Colonic mucosa (tissue), 4 donors: Measurements from ENCODE around the gene PPM1M. TPM values are rescaled to one million over a fixed set of nuclear protein-coding genes. Genes with fewer than 3 reads are reported as not detected.

ENCODE experiments used
- DNase-seq: peaks from one replicate; pipeline ENCODE4 v3.0.0-alpha.2; 2020
- H3K27ac ChIP-seq: fragments of 200-600 bp; one replicate; pipeline ENCODE4 v1.8.0; 2021
- H3K27me3 ChIP-seq: fragments of 200-600 bp; one replicate; pipeline ENCODE4 v1.8.0; 2021
- H3K36me3 ChIP-seq: fragments of 200-600 bp; one replicate; pipeline ENCODE4 v1.8.0; 2021
- H3K4me1 ChIP-seq: fragments of 200-600 bp; one replicate; pipeline ENCODE4 v1.8.0; 2021; ENCODE audit warnings: mild to moderate bottlenecking
- H3K4me3 ChIP-seq: fragments of 200-600 bp; one replicate; pipeline ENCODE4 v1.8.0; 2021
- H3K9ac ChIP-seq, 2 donors: one replicate each; pipeline ENCODE4 v1.7.0; 2013; ENCODE audit warnings: control low read depth in 2 of 2, low read depth in 2 of 2, low read length in 2 of 2
- H3K9me3 ChIP-seq: fragments of 200-600 bp; one replicate; pipeline ENCODE4 v1.8.0; 2021
- CTCF ChIP-seq: fragments of 200-600 bp; IDR thresholded peaks from one replicate; pipeline ENCODE4 v1.8.0; 2022; ENCODE audit warnings: antibody characterized with exemption, mild to moderate bottlenecking
- intact Hi-C: fragments of 100-400 bp; cut with DNase I; formaldehyde crosslinking; loops from one replicate; pipeline ENCODE4 v1.14.1; 2022
- total RNA-seq, 2 donors: library from RNA; stranded (reverse); fragmentation: NEBNext Ultra II Directional in 1 of 2; extraction: Animal tissue kit (Norgen Biotek cat#: 25700) in 1 of 2; gene quantifications; one replicate each; pipeline ENCODE4 v1.2.1, GENCODE V29; 2021
- donor health status: healthy.
- donor health status: DM: no; HTN: no; CAD: no.
- donor health status: DM: no; HTN: no; CAD: no.

PPM1M gene
- total RNA-seq, 2 donors from 2014 or later = 5.4 to 8.1 TPM

DNA sequence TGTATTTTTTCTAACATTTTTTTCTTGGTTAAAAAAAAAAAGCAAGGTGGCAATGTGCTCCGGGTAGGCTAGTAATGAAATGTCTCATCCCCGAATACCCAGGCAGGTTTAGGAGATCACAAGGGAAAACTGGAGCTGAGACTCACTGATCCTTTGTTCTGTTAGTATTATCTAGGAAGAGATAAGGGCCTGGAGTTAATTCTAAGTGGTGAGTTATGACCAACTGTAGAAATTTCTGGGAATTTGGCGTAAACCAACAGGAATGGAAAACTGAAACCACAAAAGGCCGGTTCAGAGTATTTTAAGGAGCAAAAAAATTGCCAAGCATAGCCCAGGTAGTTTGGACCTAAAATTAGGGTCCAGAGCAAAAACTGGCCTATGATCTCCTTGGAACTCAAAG lies 12.4 kb downstream of the PPM1M start:
- H3K9me3 ChIP-seq = no peaks in the 10 kb centered on the region
- H3K9ac ChIP-seq = no peak overlapping the region
- peaks cover 44% of the 10 kb centered on the region for H3K36me3 ChIP-seq
- DNase-seq = no peak
- intact Hi-C loops = no loop called here
- no peaks in the 10 kb centered on the region for H3K27me3 ChIP-seq
- TF ChIP-seq CTCF = no peak
- no peaks in the 10 kb centered on the region for H3K4me1 ChIP-seq
- no peak overlapping the region for H3K4me3 ChIP-seq
- H3K27ac ChIP-seq = no peak overlapping the region

DNA sequence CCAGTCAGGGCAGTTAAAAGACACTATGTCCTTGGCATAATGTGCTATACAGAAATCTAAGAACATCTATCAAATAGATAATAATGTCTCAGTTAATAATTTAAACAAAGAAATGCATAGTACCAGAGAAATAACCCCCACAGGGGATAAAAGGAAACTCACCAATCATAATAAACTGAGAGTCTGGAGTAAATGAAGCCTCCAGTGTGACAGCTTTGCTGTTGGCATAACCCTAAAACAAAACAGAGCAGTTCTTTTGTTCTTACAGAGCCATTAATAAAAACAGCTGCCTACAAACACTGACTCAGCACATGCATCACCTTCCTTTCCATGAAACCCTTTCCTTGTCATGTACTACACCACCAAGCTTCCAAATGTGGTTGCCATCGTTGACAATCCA lies 13.5 kb downstream of the PPM1M start:
- TF ChIP-seq CTCF = no peak
- peaks cover 44% of the 10 kb centered on the region for H3K36me3 ChIP-seq
- H3K4me3 ChIP-seq = no peak overlapping the region
- no peaks in the 10 kb centered on the region for H3K9me3 ChIP-seq
- H3K4me1 ChIP-seq = no peaks in the 10 kb centered on the region
- intact Hi-C loops = no loop called here
- H3K27ac ChIP-seq = no peak overlapping the region
- H3K27me3 ChIP-seq = no peaks in the 10 kb centered on the region
- no peak overlapping the region for H3K9ac ChIP-seq
- DNase-seq = no peak

DNA sequence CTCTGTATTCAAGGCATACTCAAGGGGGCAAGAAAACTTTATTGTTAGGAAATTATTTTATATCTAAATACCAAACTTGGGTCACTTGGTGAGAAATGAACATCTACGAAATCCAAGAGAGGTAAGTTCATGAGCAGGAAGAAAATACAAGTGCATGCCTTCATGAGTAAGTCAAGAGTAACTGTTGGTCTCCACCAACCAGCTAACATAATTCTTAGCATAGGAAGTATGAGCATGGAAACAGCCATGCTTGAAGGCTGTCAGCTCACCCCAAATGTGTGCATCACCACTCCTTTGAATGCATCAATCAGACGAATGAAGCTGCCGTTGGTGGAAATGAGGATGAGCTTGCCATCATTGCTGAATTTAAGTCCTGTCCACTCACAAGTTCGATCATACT lies 13.9 kb downstream of the PPM1M start:
- intact Hi-C loops = no loop called here
- H3K4me3 ChIP-seq = no peak overlapping the region
- no peaks in the 10 kb centered on the region for H3K27me3 ChIP-seq
- DNase-seq = no peak
- H3K27ac ChIP-seq = no peak overlapping the region
- no peak overlapping the region for H3K9ac ChIP-seq
- H3K36me3 ChIP-seq = peaks cover 46% of the 10 kb centered on the region
- no peaks in the 10 kb centered on the region for H3K4me1 ChIP-seq
- H3K9me3 ChIP-seq = no peaks in the 10 kb centered on the region
- TF ChIP-seq CTCF = no peak

DNA sequence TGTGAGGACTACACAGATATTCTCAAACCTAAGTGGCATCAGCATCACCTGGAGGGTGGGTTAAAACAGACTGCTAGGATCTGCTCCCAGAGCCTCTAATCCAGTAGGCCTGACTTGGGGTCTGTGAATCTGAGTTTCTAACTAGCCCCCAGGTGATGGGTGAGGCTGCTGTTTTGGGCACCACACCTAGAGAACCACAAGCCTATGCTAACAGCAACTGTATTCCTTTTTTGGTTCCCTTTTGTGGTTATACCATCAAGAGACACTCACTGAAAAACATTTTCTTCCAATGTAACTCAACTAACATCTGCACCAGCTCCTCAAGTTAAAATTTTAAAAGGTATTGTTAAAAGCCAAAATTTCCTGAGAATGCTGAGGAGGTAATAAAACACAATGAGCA lies 16.9 kb downstream of the PPM1M start:
- DNase-seq = no peak
- Histone ChIP-seq H3K4me1 (no peaks in the 10 kb centered on the region), H3K9ac (no peak overlapping the region), H3K9me3 (no peaks in the 10 kb centered on the region), H3K36me3 (peaks cover 62% of the 10 kb centered on the region), H3K4me3 (no peak overlapping the region), H3K27ac (no peak overlapping the region), H3K27me3 (no peaks in the 10 kb centered on the region)
- intact Hi-C loops = no loop called here
- TF ChIP-seq CTCF = no peak

- intact Hi-C loops = no loop called here
- no peak for TF ChIP-seq CTCF
- DNase-seq = no peak
- H3K4me1 ChIP-seq = no peaks in the 10 kb centered on the region
- no peaks in the 10 kb centered on the region for H3K27me3 ChIP-seq
- no peak overlapping the region for H3K27ac ChIP-seq
- H3K9ac ChIP-seq = no peak overlapping the region
- H3K4me3 ChIP-seq = no peak overlapping the region
- peaks cover 51% of the 10 kb centered on the region for H3K36me3 ChIP-seq
- H3K9me3 ChIP-seq = no peaks in the 10 kb centered on the region
Measured at GRCh38 chr3:52265387-52265786, 19.8 kb downstream of the PPM1M start.

- intact Hi-C loops = no loop called here
- Histone ChIP-seq H3K9me3 (no peaks in the 10 kb centered on the region), H3K4me1 (no peaks in the 10 kb centered on the region), H3K9ac (no peak overlapping the region), H3K4me3 (no peak overlapping the region), H3K27ac (no peak overlapping the region), H3K27me3 (no peaks in the 10 kb centered on the region), H3K36me3 (peaks cover 39% of the 10 kb centered on the region)
- DNase-seq = no peak
- TF ChIP-seq CTCF = no peak
Measured at GRCh38 chr3:52268036-52268435, 22.5 kb downstream of the PPM1M start.
